GM18861 (cell line): Measurements from ENCODE around the gene SERBP1.

Experiments used
- ATAC-seq: cut with Tn5 transposase; IDR thresholded peaks from one replicate; pipeline ENCODE4 v1.9.1; 2021; ENCODE audit not compliant: unreplicated experiment

SERBP1 gene

GRCh38 chr1:67371043-67371442 lies 59.2 kb downstream of the SERBP1 start:
- ATAC-seq, result no peak

GRCh38 chr1:67368046-67368514 lies 62.1 kb downstream of the SERBP1 start:
- no peak for ATAC-seq

- ATAC-seq, result no peak
Observed at GRCh38 chr1:67367370-67368045, 62.7 kb downstream of the SERBP1 start.

- no peak for ATAC-seq
Observed at GRCh38 chr1:67361641-67362040, 68.6 kb downstream of the SERBP1 start.

- ATAC-seq, result no peak
Observed at GRCh38 chr1:67359592-67359991, 70.6 kb downstream of the SERBP1 start.
